Subcutaneous adipose tissue (tissue), 4 donors: ENCODE measurements around the gene GHR. TPM values are rescaled to one million over a fixed set of nuclear protein-coding genes. Genes with fewer than 3 reads are reported as not detected.

Experiments
- total RNA-seq, 4 donors: library from RNA; depleted of rRNA; stranded (reverse); fragments of >200 nt; gene quantifications; one replicate each; pipeline ENCODE4 v1.1.0, GENCODE V29; 2016
- TF ChIP-seq, protein P1 (sequence below): fragments of 450-650 bp; IDR thresholded peaks from one replicate; pipeline ENCODE4 v1.5.1; 2016; ENCODE audit warnings: low read depth, mild to moderate bottlenecking, control low read depth, antibody characterized with exemption, moderate library complexity

The GHR gene
- total RNA-seq, 4 donors from 2014 or later, result 191 to 311 (median 280) TPM

DNA sequence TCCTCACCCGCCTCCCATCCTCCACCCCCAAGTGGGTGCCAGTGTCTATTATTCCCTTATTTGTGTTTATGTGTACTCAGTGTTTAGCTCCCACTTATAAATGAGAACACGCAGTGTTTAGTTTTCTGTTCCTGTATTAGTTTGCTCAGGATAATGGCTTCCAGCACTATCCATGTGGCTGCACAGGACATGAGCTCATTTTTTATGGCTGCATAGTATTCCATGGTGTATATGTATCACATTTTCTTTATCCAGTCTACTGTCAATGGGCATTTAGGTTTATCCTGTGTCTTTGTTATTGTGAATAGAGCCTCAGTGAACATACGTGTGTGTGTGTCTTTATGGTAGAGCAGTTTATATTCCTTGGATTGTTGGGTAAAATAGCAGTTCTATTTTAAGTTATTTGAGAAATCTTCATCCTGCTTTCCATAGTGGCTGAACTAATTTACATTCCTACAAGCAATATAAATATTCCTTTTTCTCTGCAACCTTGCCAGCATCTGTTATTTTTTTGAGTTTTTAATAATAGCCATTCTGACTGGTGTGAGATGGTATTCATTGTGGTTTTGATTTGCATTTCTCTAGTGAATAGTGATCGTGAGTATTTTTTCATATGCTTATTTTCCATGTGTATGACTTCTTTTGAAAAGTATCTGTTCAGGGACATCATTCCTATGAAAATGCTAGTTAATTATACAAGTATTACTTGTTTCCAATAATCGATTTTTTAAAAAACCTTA is 169.3 kb downstream of the GHR start:
- TF ChIP-seq, protein P1, sequence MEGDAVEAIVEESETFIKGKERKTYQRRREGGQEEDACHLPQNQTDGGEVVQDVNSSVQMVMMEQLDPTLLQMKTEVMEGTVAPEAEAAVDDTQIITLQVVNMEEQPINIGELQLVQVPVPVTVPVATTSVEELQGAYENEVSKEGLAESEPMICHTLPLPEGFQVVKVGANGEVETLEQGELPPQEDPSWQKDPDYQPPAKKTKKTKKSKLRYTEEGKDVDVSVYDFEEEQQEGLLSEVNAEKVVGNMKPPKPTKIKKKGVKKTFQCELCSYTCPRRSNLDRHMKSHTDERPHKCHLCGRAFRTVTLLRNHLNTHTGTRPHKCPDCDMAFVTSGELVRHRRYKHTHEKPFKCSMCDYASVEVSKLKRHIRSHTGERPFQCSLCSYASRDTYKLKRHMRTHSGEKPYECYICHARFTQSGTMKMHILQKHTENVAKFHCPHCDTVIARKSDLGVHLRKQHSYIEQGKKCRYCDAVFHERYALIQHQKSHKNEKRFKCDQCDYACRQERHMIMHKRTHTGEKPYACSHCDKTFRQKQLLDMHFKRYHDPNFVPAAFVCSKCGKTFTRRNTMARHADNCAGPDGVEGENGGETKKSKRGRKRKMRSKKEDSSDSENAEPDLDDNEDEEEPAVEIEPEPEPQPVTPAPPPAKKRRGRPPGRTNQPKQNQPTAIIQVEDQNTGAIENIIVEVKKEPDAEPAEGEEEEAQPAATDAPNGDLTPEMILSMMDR, result no peak

DNA sequence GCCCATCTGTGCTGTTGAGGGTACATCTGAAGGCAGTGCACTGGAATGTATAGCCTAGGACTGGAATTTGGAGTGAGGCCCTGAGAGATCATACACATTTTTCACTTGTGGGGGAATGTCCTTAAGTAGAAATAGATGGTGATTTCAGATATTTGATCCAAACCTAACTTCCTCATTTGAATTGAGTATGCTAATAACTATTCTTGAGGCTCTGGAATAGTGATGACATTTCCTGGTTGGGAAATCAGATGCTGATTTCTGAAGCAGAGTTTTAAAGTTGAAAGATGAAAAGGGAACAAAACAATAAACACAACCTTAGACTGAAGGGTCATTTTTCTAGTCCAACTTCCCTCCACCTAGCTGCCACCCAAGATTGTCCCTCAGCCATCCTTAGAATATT is 170.4 kb downstream of the GHR start:
- TF ChIP-seq, protein P1, result no peak

DNA sequence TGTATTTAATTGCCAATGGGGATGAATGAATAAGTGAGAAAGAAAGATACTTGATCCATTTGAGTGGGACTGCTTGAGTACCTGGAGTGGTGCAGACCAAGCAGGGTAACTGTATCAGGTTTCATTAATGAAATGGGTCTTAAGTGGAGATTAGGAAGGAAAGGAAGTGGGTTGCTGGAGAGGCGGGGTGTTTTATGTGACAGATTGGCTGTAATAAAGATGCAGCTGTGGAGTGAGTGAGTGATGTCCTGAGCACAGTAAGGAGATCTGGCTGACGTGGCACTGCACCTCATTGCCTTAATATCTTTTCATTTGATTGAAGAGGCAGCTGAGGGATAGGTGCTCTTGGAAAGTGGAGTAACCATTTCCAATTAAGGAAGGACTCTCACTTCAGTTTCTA is 172.4 kb downstream of the GHR start:
- TF ChIP-seq, protein P1, result no peak

DNA sequence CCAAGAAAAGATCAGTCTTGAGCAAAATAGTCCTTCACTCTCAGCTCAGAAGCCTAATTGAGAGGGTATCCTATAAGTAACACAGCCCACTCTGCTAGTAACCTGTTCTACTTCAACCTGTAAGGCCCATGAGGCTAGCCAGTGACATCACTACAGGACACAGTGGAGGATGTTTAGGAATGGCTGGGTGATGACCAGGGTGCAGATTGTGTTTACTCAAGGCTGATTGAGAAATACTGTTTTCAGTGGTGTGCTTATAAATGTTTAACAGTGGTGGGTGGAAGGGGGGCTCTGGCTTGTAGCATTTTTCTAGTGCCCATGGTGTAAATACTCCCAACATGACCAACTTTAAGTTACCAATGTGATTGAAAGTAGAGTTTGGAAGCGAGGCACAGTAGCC is 173.6 kb downstream of the GHR start:
- TF ChIP-seq, protein P1, result no peak

DNA sequence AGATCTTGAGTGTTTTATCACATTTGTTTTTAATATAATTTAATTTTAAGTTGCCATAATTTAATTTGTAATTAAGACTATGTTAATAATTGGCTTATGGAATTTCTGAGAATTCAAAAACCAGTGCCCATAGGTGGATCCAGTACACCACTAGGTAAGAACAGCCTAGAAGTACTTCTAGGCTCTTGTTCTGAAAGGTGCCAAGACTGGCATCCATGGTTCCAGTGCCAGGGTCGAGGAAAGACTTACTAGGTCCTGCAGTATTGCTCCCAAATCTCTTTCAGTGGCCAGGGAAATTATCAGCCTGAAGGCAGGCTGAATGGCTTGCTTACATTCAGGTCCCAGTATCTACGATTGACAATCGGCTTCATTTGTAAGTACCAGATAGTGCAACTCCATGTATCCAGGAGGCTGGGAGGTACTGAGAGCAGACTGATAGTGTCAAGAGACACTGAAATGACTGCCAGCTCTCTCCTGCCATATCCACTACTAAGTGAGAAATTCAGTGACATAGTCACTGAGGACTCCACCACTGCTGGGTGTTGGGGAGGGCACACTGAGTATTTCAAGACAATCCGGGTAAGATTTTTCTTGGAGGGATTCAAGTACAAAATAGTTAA is 174.2 kb downstream of the GHR start:
- TF ChIP-seq, protein P1, result no peak

DNA sequence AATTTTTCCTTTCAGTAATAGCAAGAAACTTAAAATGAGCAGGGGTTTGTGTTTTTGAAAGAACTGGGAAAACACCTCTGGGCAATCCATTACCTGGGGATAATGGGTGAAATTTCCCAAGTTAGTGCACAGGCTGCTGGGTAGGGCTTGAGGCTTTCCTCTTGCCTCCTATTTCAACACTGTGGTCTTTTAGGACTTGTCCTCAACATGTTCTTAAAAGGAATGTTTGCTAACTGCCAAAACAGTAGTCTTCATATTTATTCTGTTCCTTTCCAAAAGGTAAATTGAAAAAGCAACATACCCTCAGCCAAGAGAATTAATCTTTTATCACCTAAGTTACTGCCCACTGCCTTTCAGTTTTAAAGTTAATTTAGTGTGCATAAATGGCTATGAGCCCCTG is 175.1 kb downstream of the GHR start:
- TF ChIP-seq, protein P1, result no peak

DNA sequence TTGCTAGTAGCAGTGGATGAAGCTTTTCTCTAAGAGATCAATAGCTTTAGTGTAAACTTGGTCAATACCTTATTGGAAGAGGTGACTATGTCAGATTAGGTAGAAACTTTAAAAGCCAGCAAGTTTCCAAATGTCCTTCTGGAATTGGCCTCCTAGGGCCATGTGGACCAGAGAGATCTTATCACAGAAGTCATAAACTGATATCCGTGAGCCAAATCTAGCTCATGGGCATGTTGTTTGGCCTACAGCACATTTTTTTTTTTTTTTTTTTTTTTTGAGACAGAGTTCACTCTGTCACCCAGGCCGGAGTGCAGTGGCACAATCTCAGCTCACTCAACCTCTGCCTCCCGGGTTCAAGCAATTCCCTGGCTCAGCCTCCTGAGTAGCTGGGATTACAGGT is 175.9 kb downstream of the GHR start:
- TF ChIP-seq, protein P1, result no peak
